ENCODE results near the gene GRK4.

The GRK4 gene

DNA sequence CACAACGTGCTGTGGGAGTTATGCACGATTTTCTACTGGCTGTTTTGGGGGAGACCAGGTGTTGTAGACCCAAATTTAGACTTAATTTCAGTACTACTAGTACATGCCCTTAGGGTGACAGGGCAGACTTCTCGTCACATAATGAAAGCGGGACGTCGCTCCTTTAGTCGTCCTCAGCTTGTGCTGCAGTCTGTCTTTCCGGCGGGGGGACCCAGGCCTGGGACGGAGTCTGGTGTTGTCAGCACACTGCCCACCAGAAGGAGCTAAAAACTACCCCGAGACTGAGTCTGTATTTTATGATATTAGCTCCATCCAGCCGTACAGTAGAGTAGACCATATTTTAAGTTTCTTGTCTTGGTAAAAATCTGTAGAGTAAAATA, 35.7 kb upstream of the GRK4 start:
- Histone ChIP-seq H4K20me1 (ENCODE audit: insufficient read depth, low read length, poor library complexity, severe bottlenecking) (no peaks in the 10 kb centered on the region), H3F3A (ENCODE audit: low read depth) (no peaks in the 10 kb centered on the region), H2AFZ (ENCODE audit: low read length) (no peak overlapping the region), H3K9ac (ENCODE audit: low read depth, low read length, poor library complexity, severe bottlenecking) (no peak overlapping the region), H3K27me3 (ENCODE audit: insufficient read depth, low read length, poor library complexity, severe bottlenecking) (no peaks in the 10 kb centered on the region), H3K79me2 (ENCODE audit: insufficient read depth, low read length) (no peaks in the 10 kb centered on the region; the same call in 1 of the 2 replicates), H3K36me3 (ENCODE audit: insufficient read depth, low read length) (peaks cover 69% of the 10 kb centered on the region; the same call in 1 of the 2 replicates), H3K9me2 (replicated peaks; ENCODE audit: low read depth, low read length) (no peaks in the 10 kb centered on the region), H3K4me1 (ENCODE audit: insufficient read depth, low read length, poor library complexity, severe bottlenecking) (peaks cover 4% of the 10 kb centered on the region), H3K9me3 (ENCODE audit: insufficient read depth, low read depth, low read length) (no peaks in the 10 kb centered on the region), H3K4me3 (ENCODE audit: low read length, poor library complexity, severe bottlenecking) (no peak overlapping the region), H3K4me2 (ENCODE audit: low read depth, low read length, poor library complexity, severe bottlenecking) (no peak overlapping the region)
- no peak for TF ChIP-seq CTCF (conservative IDR thresholded peaks at IDR 0.05; ENCODE audit: low read length)
- no peak for TF ChIP-seq EZH2phosphoT487 (IDR thresholded peaks at IDR 0.05; ENCODE audit: borderline replicate concordance)

- Histone ChIP-seq H4K20me1 (ENCODE audit: insufficient read depth, low read length, poor library complexity, severe bottlenecking) (no peaks in the 10 kb centered on the region), H3F3A (ENCODE audit: low read depth) (no peaks in the 10 kb centered on the region), H3K4me3 (ENCODE audit: low read length, poor library complexity, severe bottlenecking) (no peak overlapping the region), H3K36me3 (ENCODE audit: insufficient read depth, low read length) (peaks cover 65% of the 10 kb centered on the region; the same call in 1 of the 2 replicates), H3K27me3 (ENCODE audit: insufficient read depth, low read length, poor library complexity, severe bottlenecking) (no peaks in the 10 kb centered on the region), H3K9ac (ENCODE audit: low read depth, low read length, poor library complexity, severe bottlenecking) (no peak overlapping the region), H2AFZ (ENCODE audit: low read length) (no peak overlapping the region), H3K9me2 (replicated peaks; ENCODE audit: low read depth, low read length) (no peaks in the 10 kb centered on the region), H3K4me1 (ENCODE audit: insufficient read depth, low read length, poor library complexity, severe bottlenecking) (peaks cover 4% of the 10 kb centered on the region), H3K79me2 (ENCODE audit: insufficient read depth, low read length) (peaks cover 8% of the 10 kb centered on the region; the same call in 1 of the 2 replicates), H3K4me2 (ENCODE audit: low read depth, low read length, poor library complexity, severe bottlenecking) (no peak overlapping the region), H3K9me3 (ENCODE audit: insufficient read depth, low read depth, low read length) (no peaks in the 10 kb centered on the region)
- TF ChIP-seq CTCF (conservative IDR thresholded peaks at IDR 0.05; ENCODE audit: low read length) (no peak), EZH2phosphoT487 (IDR thresholded peaks at IDR 0.05; ENCODE audit: borderline replicate concordance) (no peak)
These were observed 34.9 kb upstream of the GRK4 start for GRCh38 chr4:2928242-2929176.

DNA sequence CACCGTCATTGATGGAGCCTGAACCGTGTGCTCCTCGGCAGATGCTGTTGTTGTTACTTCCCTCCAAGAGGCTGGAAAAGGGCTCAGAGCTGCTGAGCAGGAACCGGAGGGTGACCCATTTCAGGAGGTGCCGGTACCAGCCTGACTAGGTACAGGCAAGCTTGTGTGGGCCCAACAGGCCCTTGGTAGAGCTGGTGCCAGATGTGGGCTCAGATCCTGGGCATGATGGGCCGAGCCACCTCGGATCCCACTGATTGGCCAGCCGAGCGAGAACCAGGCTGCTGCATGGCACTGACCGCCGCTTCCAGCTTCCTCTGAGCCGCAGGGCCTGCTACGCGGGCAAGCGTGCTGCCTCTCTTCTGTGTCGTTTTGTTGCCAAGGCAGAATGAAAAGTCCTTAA, 33.9 kb upstream of the GRK4 start:
- Histone ChIP-seq H2AFZ (ENCODE audit: low read length) (no peak overlapping the region), H3K27me3 (ENCODE audit: insufficient read depth, low read length, poor library complexity, severe bottlenecking) (no peaks in the 10 kb centered on the region), H3F3A (ENCODE audit: low read depth) (no peaks in the 10 kb centered on the region), H4K20me1 (ENCODE audit: insufficient read depth, low read length, poor library complexity, severe bottlenecking) (no peaks in the 10 kb centered on the region), H3K9me3 (ENCODE audit: insufficient read depth, low read depth, low read length) (no peaks in the 10 kb centered on the region), H3K4me2 (ENCODE audit: low read depth, low read length, poor library complexity, severe bottlenecking) (no peak overlapping the region), H3K79me2 (ENCODE audit: insufficient read depth, low read length) (peaks cover 15% of the 10 kb centered on the region; the same call in 1 of the 2 replicates), H3K4me3 (ENCODE audit: low read length, poor library complexity, severe bottlenecking) (no peak overlapping the region), H3K9me2 (replicated peaks; ENCODE audit: low read depth, low read length) (no peaks in the 10 kb centered on the region), H3K36me3 (ENCODE audit: insufficient read depth, low read length) (peaks cover 55% of the 10 kb centered on the region; the same call in 1 of the 2 replicates), H3K4me1 (ENCODE audit: insufficient read depth, low read length, poor library complexity, severe bottlenecking) (peaks cover 4% of the 10 kb centered on the region), H3K9ac (ENCODE audit: low read depth, low read length, poor library complexity, severe bottlenecking) (no peak overlapping the region)
- TF ChIP-seq EZH2phosphoT487 (IDR thresholded peaks at IDR 0.05; ENCODE audit: borderline replicate concordance) (no peak), CTCF (conservative IDR thresholded peaks at IDR 0.05; ENCODE audit: low read length) (no peak)

Data from Loucy (cell line).